Midbrain (tissue), 1 donor: ENCODE measurements around the gene RFTN1.

Source experiments
- DNase-seq: peaks from one replicate; lab custom pipeline; 2025; lab: John Stamatoyannopoulos, UW

Gene RFTN1

GRCh38 chr3:16513141-16514020 is at the start of gene RFTN1:
Gene RFTN1 (minus strand): TSS chr3:16513699. CDS start chr3:16493869, 19,830 bp downstream.
- no peak for DNase-seq

- DNase-seq: no peak
Observed at GRCh38 chr3:16559653-16560365, 46.3 kb upstream of the RFTN1 start.

GRCh38 chr3:16554126-16554525 is 40.6 kb upstream of the RFTN1 start:
- DNase-seq: no peak

- no peak for DNase-seq
Observed at GRCh38 chr3:16552757-16553156, 39.3 kb upstream of the RFTN1 start.

GRCh38 chr3:16551342-16551976 is 38.0 kb upstream of the RFTN1 start:
- no peak for DNase-seq

GRCh38 chr3:16550676-16551341 is 37.3 kb upstream of the RFTN1 start:
- DNase-seq: peak; percentile 85

GRCh38 chr3:16550305-16550675 is 36.8 kb upstream of the RFTN1 start:
- no peak for DNase-seq

- no peak for DNase-seq
Observed at GRCh38 chr3:16548721-16549120, 35.2 kb upstream of the RFTN1 start.

GRCh38 chr3:16547561-16548357 is 34.3 kb upstream of the RFTN1 start:
- no peak for DNase-seq

- no peak for DNase-seq
Observed at GRCh38 chr3:16546186-16547010, 32.9 kb upstream of the RFTN1 start.

GRCh38 chr3:16545413-16546185 is 32.1 kb upstream of the RFTN1 start:
- no peak for DNase-seq

GRCh38 chr3:16543242-16543864 is 29.9 kb upstream of the RFTN1 start:
- DNase-seq: no peak

- no peak for DNase-seq
Observed at GRCh38 chr3:16538507-16538906, 25.0 kb upstream of the RFTN1 start.

GRCh38 chr3:16536996-16537395 is 23.5 kb upstream of the RFTN1 start:
- DNase-seq: no peak

- no peak for DNase-seq
Observed at GRCh38 chr3:16536344-16536663, 22.8 kb upstream of the RFTN1 start.

- DNase-seq: no peak
Observed at GRCh38 chr3:16534640-16535262, 21.3 kb upstream of the RFTN1 start.

- no peak for DNase-seq
Observed at GRCh38 chr3:16533928-16534574, 20.6 kb upstream of the RFTN1 start.

GRCh38 chr3:16529264-16529663 is 15.8 kb upstream of the RFTN1 start:
- DNase-seq: no peak
